ENCODE measurements around the gene TBC1D22A.

- TF ChIP-seq HDAC2 (IDR thresholded peaks at IDR 0.05) (no peak), POLR2A (IDR thresholded peaks at IDR 0.05; ENCODE audit: low read depth, low read length) (peak; percentile 22; the same call in 1 of the 2 replicates), E2F4 (IDR thresholded peaks at IDR 0.05; ENCODE audit: low read depth, low read length) (no peak), CTCF (IDR thresholded peaks at IDR 0.05 in 2 of 3, conservative IDR thresholded peaks at IDR 0.05 in 1 of 3; ENCODE audit: control insufficient read depth in 2 of 3, extremely low read depth in 1 of 3, insufficient read depth in 1 of 3, low read depth in 3 of 3, low read length in 3 of 3) (no peak), CREB1 (IDR thresholded peaks at IDR 0.05; ENCODE audit: low read depth) (no peak), ASH2L (IDR thresholded peaks at IDR 0.05; ENCODE audit: borderline replicate concordance, low read depth) (no peak)
These were observed 429.5 kb downstream of the TBC1D22A start for GRCh38 chr22:47191671-47192650.

Data from GM12878 (cell line).